HCT116 (cell line): Measurements from ENCODE around the gene GIT2. TPM values are rescaled to one million over a fixed set of nuclear protein-coding genes. Genes with fewer than 3 reads are reported as not detected.

Source experiments
- ATAC-seq: fragments of 200-7000 bp; cut with Tn5 transposase; 2 replicates; pipeline ENCODE4 v1.9.1; 2020; ENCODE audit warnings: mild to moderate bottlenecking, moderate library complexity
- BruUV-seq: library from RNA; stranded (reverse); fragments of 400-500 nt; replicated peaks from 2 replicates; lab custom pipeline; 2021; lab: Mats Ljungman, UMichigan
- CTCF ChIA-PET: fragments of 300-600 bp; sonication (Branson Sonifier 250); formaldehyde crosslinking; loops from one replicate; lab custom pipeline; 2021; ENCODE audit warnings: antibody characterized with exemption; lab: Charles Lee
- POLR2A ChIA-PET: fragments of 300-600, 350-600 bp; sonication (Branson Sonifier 250); formaldehyde crosslinking; loops from one replicate; lab custom pipeline; 2021; ENCODE audit warnings: antibody characterized with exemption; lab: Charles Lee
- RAD21 ChIA-PET, 2 experiments: fragments of 300-600 bp; sonication (Branson Sonifier 250); formaldehyde crosslinking; loops; one replicate each; lab custom pipeline; 2023; ENCODE audit warnings: low total read pairs in 2 of 2; ENCODE audit not compliant: uncharacterized antibody in 2 of 2, unreplicated experiment in 2 of 2, low non-redundant PET in 1 of 2; lab: Charles Lee
- DNase-seq: peaks from one replicate; pipeline ENCODE4 v3.0.0-alpha.2; 2010; ENCODE audit warnings: low read depth, low spot score
- H2AFZ ChIP-seq: fragments of 200-600 bp; shearing (Covaris generic), sonication (generic); 2 replicates; pipeline ENCODE4 v1.6.1; 2017; ENCODE audit warnings: low read depth, mixed run types, mixed read lengths, antibody characterized with exemption, low read length; ENCODE audit not compliant: poor library complexity, severe bottlenecking
- H3K27ac ChIP-seq: 2 replicates; pipeline ENCODE4 v1.5.1; 2012; ENCODE audit warnings: low read depth, low read length
- H3K27me3 ChIP-seq: fragments of 200-600 bp; sonication (generic); 2 replicates; pipeline ENCODE4 v1.6.1; 2016; ENCODE audit warnings: mixed run types, low read length, mixed read lengths; ENCODE audit not compliant: insufficient read depth
- H3K36me3 ChIP-seq, 2 experiments: fragments of 200-500 bp in 1 of 2; fragments of 200-600 bp in 1 of 2; sonication (Bioruptor generic) in 1 of 2; sonication (generic) in 1 of 2; 2 replicates each; pipeline versions ENCODE4 v1.5.1 to v1.6.1; 2014 to 2016; ENCODE audit warnings: low read length in 2 of 2, inconsistent platforms in 1 of 2, mixed read lengths in 1 of 2, mixed run types in 1 of 2; ENCODE audit not compliant: insufficient read depth in 2 of 2, control insufficient read depth in 1 of 2
- H3K4me1 ChIP-seq, 2 experiments: fragments of 200-600 bp in 1 of 2; sonication (generic) in 1 of 2; 2 replicates each; pipeline versions ENCODE4 v1.5.1 to v1.6.1; 2012 to 2017; ENCODE audit warnings: low read length in 2 of 2, inconsistent platforms in 1 of 2, mild to moderate bottlenecking in 1 of 2, mixed read lengths in 1 of 2, mixed run types in 1 of 2, moderate library complexity in 1 of 2; ENCODE audit not compliant: insufficient read depth in 2 of 2, control insufficient read depth in 1 of 2
- H3K4me2 ChIP-seq: fragments of 200-600 bp; sonication (generic); 2 replicates; pipeline ENCODE4 v1.6.1; 2017; ENCODE audit warnings: mixed run types, low read length, mixed read lengths
- H3K4me3 ChIP-seq, 2 experiments: fragments of 200-600 bp in 1 of 2; sonication (generic) in 1 of 2; replicated peaks in 1 of 2; 2 replicates each; pipeline ENCODE4 v1.5.1; 2011 to 2016; ENCODE audit warnings: low read length in 2 of 2, control low read depth in 1 of 2, low read depth in 1 of 2, mild to moderate bottlenecking in 1 of 2, mixed read lengths in 1 of 2, mixed run types in 1 of 2
- H3K79me2 ChIP-seq: fragments of 200-600 bp; sonication (generic); 2 replicates; pipeline ENCODE4 v1.6.1; 2017; ENCODE audit warnings: mild to moderate bottlenecking, mixed run types, low read length, moderate library complexity, mixed read lengths; ENCODE audit not compliant: insufficient read depth
- H3K9ac ChIP-seq: fragments of 200-600 bp; sonication (generic); 2 replicates; pipeline ENCODE4 v1.6.1; 2016; ENCODE audit warnings: low read length, mixed read lengths
- H3K9me2 ChIP-seq: fragments of 200-600 bp; sonication (generic), shearing (Covaris generic); 2 replicates; pipeline ENCODE4 v1.6.1; 2017; ENCODE audit warnings: mixed run types, mild to moderate bottlenecking, moderate library complexity; ENCODE audit not compliant: insufficient read depth
- H3K9me3 ChIP-seq, 2 experiments: fragments of 200-500 bp in 1 of 2; fragments of 200-600 bp in 1 of 2; sonication (Bioruptor generic) in 1 of 2; sonication (generic) in 1 of 2; 2 replicates each; pipeline ENCODE4 v1.6.1; 2014 to 2017; ENCODE audit warnings: low read length in 2 of 2, mixed read lengths in 2 of 2, inconsistent platforms in 1 of 2, low read depth in 1 of 2, mild to moderate bottlenecking in 1 of 2, mixed run types in 1 of 2, moderate library complexity in 1 of 2; ENCODE audit not compliant: control insufficient read depth in 1 of 2, insufficient read depth in 1 of 2
- H4K20me1 ChIP-seq: fragments of 200-600 bp; sonication (generic), shearing (Covaris generic); 2 replicates; pipeline ENCODE4 v1.6.1; 2017; ENCODE audit warnings: mixed run types, mild to moderate bottlenecking, moderate library complexity; ENCODE audit not compliant: insufficient read depth
- CBX3 ChIP-seq: IDR thresholded peaks from 2 replicates; pipeline ENCODE4 v1.6.1; 2012; ENCODE audit warnings: low read depth
- CEBPB ChIP-seq: IDR thresholded peaks from 2 replicates; pipeline ENCODE4 v1.6.1; 2012; ENCODE audit warnings: low read depth
- EGR1 ChIP-seq: IDR thresholded peaks from 2 replicates; pipeline ENCODE4 v1.6.1; 2012; ENCODE audit warnings: low read depth
- ELF1 ChIP-seq: IDR thresholded peaks from 2 replicates; pipeline ENCODE4 v1.6.1; 2012; ENCODE audit warnings: low read depth, borderline replicate concordance
- EZH2 ChIP-seq: fragments of 200-600 bp; sonication (generic); IDR thresholded peaks from 2 replicates; pipeline ENCODE4 v1.6.1; 2017; ENCODE audit warnings: antibody characterized with exemption, mixed run types
- EZH2phosphoT487 ChIP-seq: fragments of 200-600 bp; IDR thresholded peaks from 2 replicates; pipeline ENCODE4 v1.6.1; 2018; ENCODE audit warnings: antibody characterized with exemption, borderline replicate concordance
- FOSL1 ChIP-seq: IDR thresholded peaks from 2 replicates; pipeline ENCODE4 v1.6.1; 2012; ENCODE audit warnings: low read depth
- JUND ChIP-seq: IDR thresholded peaks from 2 replicates; pipeline ENCODE4 v1.6.1; 2012
- POLR2AphosphoS5 ChIP-seq: IDR thresholded peaks from 2 replicates; pipeline ENCODE4 v1.6.1; 2011; ENCODE audit warnings: mild to moderate bottlenecking, low read depth, low read length, moderate library complexity
- RAD21 ChIP-seq: IDR thresholded peaks from 2 replicates; pipeline ENCODE4 v1.6.1; 2012; ENCODE audit warnings: low read depth, mild to moderate bottlenecking
- SIN3A ChIP-seq: IDR thresholded peaks from 2 replicates; pipeline ENCODE4 v1.6.1; 2012; ENCODE audit warnings: low read depth
- SRF ChIP-seq: IDR thresholded peaks from 2 replicates; pipeline ENCODE4 v1.6.1; 2012; ENCODE audit warnings: low read depth
- TCF7L2 ChIP-seq: IDR thresholded peaks from 2 replicates; pipeline ENCODE4 v1.7.0; 2011; ENCODE audit warnings: borderline replicate concordance, inconsistent platforms; ENCODE audit not compliant: insufficient read depth, insufficient read length; ENCODE audit errors: extremely low read depth
- YY1 ChIP-seq: IDR thresholded peaks from 2 replicates; pipeline ENCODE4 v1.6.1; 2011; ENCODE audit warnings: low read length, low read depth, moderate library complexity, mild to moderate bottlenecking; ENCODE audit not compliant: insufficient replicate concordance; ENCODE audit errors: extremely low read depth
- ZFX ChIP-seq: fragments of 450-650 bp; IDR thresholded peaks from 2 replicates; pipeline ENCODE4 v1.6.1; 2017
- ZNF274 ChIP-seq: fragments of 200-500 bp; sonication (Bioruptor generic); IDR thresholded peaks from 2 replicates; pipeline ENCODE4 v1.6.1; 2014; ENCODE audit warnings: mild to moderate bottlenecking, low read depth, low read length, inconsistent platforms
- intact Hi-C: fragments of 100-400 bp; cut with micrococcal nuclease; formaldehyde crosslinking; loops from 2 replicates; pipeline ENCODE4 v1.10.0; 2022
- total RNA-seq: library from RNA; stranded (reverse); gene quantifications from one replicate; pipeline ENCODE4 v1.2.1, GENCODE V29; 2021; ENCODE audit not compliant: unreplicated experiment
- TF ChIP-seq, protein P1 (sequence below): IDR thresholded peaks from 2 replicates; pipeline ENCODE4 v1.6.1; 2012
- TF ChIP-seq, protein P2 (sequence below), 3 experiments: fragments of 200-600 bp in 1 of 3; sonication (generic) in 1 of 3; IDR thresholded peaks in 2 of 3; conservative IDR thresholded peaks in 1 of 3; 2 replicates each; pipeline ENCODE4 v1.5.1; 2012 to 2017; ENCODE audit warnings: low read depth in 2 of 3, low read length in 2 of 3, antibody characterized with exemption in 1 of 3, borderline replicate concordance in 1 of 3, control low read depth in 1 of 3, mild to moderate bottlenecking in 1 of 3, mixed read lengths in 1 of 3, mixed run types in 1 of 3, moderate library complexity in 1 of 3; ENCODE audit not compliant: insufficient read depth in 1 of 3
- TF ChIP-seq, protein P3 (sequence below): IDR thresholded peaks from 2 replicates; pipeline ENCODE4 v1.6.1; 2012

Gene GIT2
- total RNA-seq, 1 experiment from 2014 or later, result 21.5 TPM

DNA sequence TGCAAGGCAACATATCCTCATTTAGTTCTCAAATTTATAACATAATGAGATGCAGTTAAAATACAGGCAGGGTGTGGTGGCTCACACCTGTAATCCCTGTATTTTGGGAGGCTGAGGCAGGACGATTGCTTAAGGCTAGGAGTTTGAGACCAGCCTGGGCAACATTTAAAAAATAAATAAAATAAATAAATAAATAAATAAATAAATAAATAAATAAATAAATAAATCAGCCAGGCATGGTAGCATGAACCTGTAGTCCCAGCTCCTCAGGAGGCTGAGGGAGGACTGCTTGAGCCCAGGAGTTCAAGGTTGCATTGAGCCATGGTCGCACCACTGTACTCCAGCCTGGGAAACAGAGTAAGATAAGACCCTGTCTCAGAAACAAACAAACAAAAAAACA, 56.7 kb downstream of the GIT2 start:
- ChIA-PET POLR2A (no interaction called here), CTCF (no interaction called here), RAD21 (no interaction called here)
- no peak overlapping the region for H3K27ac ChIP-seq
- H3K79me2 ChIP-seq, result no peaks in the 10 kb centered on the region
- H3K4me2 ChIP-seq, result no peak overlapping the region
- ATAC-seq (no peak), DNase-seq (no peak)
- H3K9me3 ChIP-seq, result no peaks in the 10 kb centered on the region
- no peaks in the 10 kb centered on the region for H3K27me3 ChIP-seq
- H4K20me1 ChIP-seq, result no peaks in the 10 kb centered on the region
- H3K36me3 ChIP-seq, result peaks cover 0 to 11% of the 10 kb centered on the region in 2 experiments; a peak in 1 of 4 replicates
- TF ChIP-seq ZNF274 (no peak), EZH2phosphoT487 (no peak), RAD21 (no peak), EZH2 (no peak), JUND (no peak), EGR1 (no peak), POLR2AphosphoS5 (no peak), FOSL1 (no peak), ELF1 (no peak), SIN3A (no peak), CBX3 (no peak), CEBPB (no peak), SRF (no peak), TCF7L2 (no peak), YY1 (no peak), ZFX (no peak)
- TF ChIP-seq, protein P1, sequence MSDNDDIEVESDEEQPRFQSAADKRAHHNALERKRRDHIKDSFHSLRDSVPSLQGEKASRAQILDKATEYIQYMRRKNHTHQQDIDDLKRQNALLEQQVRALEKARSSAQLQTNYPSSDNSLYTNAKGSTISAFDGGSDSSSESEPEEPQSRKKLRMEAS, result no peak
- TF ChIP-seq, protein P2, sequence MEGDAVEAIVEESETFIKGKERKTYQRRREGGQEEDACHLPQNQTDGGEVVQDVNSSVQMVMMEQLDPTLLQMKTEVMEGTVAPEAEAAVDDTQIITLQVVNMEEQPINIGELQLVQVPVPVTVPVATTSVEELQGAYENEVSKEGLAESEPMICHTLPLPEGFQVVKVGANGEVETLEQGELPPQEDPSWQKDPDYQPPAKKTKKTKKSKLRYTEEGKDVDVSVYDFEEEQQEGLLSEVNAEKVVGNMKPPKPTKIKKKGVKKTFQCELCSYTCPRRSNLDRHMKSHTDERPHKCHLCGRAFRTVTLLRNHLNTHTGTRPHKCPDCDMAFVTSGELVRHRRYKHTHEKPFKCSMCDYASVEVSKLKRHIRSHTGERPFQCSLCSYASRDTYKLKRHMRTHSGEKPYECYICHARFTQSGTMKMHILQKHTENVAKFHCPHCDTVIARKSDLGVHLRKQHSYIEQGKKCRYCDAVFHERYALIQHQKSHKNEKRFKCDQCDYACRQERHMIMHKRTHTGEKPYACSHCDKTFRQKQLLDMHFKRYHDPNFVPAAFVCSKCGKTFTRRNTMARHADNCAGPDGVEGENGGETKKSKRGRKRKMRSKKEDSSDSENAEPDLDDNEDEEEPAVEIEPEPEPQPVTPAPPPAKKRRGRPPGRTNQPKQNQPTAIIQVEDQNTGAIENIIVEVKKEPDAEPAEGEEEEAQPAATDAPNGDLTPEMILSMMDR (IDR thresholded peaks at IDR 0.05 in 2 of 3, conservative IDR thresholded peaks at IDR 0.05 in 1 of 3; ENCODE audit: borderline replicate concordance in 1 of 3, insufficient read depth in 1 of 3, low read depth in 2 of 3, low read length in 2 of 3), result no peak
- TF ChIP-seq, protein P3, sequence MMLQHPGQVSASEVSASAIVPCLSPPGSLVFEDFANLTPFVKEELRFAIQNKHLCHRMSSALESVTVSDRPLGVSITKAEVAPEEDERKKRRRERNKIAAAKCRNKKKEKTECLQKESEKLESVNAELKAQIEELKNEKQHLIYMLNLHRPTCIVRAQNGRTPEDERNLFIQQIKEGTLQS, result no peak
- H3K4me1 ChIP-seq, result peaks cover 0 to 3% of the 10 kb centered on the region in 2 experiments; a peak in 1 of 4 replicates
- no peak overlapping the region for H3K9ac ChIP-seq
- no TSS peak for BruUV-seq
- no peak overlapping the region for H3K4me3 ChIP-seq
- H2AFZ ChIP-seq, result no peak overlapping the region
- H3K9me2 ChIP-seq, result no peaks in the 10 kb centered on the region
- intact Hi-C loops, result no loop called here
